Large intestine (tissue), 3 donors: ENCODE data around the gene FRRS1. TPM values are rescaled to one million over a fixed set of nuclear protein-coding genes. Genes with fewer than 3 reads are reported as not detected.

Experiments
- DNase-seq, 2 donors: peaks; one replicate each; pipeline versions ENCODE4 v3.0.0 to v3.0.0-alpha.2; 2013
- H3K27ac ChIP-seq: one replicate; pipeline ENCODE4 v1.5.1; 2013; ENCODE audit warnings: low read length
- H3K27me3 ChIP-seq: 2 replicates; pipeline ENCODE4 v1.6.1; 2013; ENCODE audit warnings: low read length; ENCODE audit not compliant: control insufficient read depth, insufficient read depth
- H3K36me3 ChIP-seq: 2 replicates; pipeline ENCODE4 v1.6.1; 2013; ENCODE audit warnings: low read length; ENCODE audit not compliant: control insufficient read depth, insufficient read depth
- H3K4me1 ChIP-seq: one replicate; pipeline ENCODE4 v1.6.1; 2013; ENCODE audit warnings: low read length; ENCODE audit not compliant: control insufficient read depth, insufficient read depth
- H3K4me3 ChIP-seq: one replicate; pipeline ENCODE4 v1.5.1; 2013; ENCODE audit warnings: low read length
- H3K9me3 ChIP-seq: one replicate; pipeline ENCODE4 v1.6.1; 2013; ENCODE audit warnings: mild to moderate bottlenecking, low read depth, low read length, moderate library complexity; ENCODE audit not compliant: control insufficient read depth
- WGBS: methylation state at CpG from one replicate; pipeline ENCODE4 v1.1.5; 2013; ENCODE audit warnings: low lambda C conversion rate; ENCODE audit not compliant: insufficient coverage; 5-methylcytosine and 5-hydroxymethylcytosine counted together
- polyA plus RNA-seq: library from polyadenylated mRNA; unstranded; fragments of 120-200 nt; gene quantifications from one replicate; pipeline ENCODE4 v1.2.1, GENCODE V29; 2013

The FRRS1 gene
- polyA plus RNA-seq, 1 donor, result 6.2 TPM

GRCh38 chr1:99707535-99708142 lies 58.8 kb downstream of the FRRS1 start:
- peak; percentile 16 to 35 for DNase-seq
- 0% methylated on average over 1 of the region's 4 CpGs for WGBS
- Histone ChIP-seq H3K4me3 (no peak overlapping the region), H3K27me3 (no peaks in the 10 kb centered on the region), H3K27ac (no peak overlapping the region), H3K4me1 (no peaks in the 10 kb centered on the region), H3K9me3 (no peaks in the 10 kb centered on the region), H3K36me3 (peaks cover 5% of the 10 kb centered on the region)

DNA sequence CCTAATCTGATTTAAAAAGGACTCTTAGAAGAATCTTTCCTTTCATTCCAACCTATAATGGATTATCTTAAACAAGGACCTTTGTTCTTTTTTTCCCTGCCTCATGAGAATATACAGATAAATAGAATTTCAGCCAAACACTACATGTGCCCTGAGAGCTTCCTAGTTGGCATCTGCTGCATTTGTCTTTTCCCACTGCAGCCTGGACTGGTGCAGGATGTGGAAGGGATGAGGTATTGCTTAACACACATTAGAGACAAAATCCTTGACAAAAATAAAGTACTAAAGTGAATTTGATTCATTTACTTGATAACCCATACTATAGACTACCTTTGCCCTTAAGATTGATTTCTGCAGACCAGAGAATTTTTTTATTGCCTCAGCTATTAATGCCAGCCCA lies 61.0 kb downstream of the FRRS1 start:
- Histone ChIP-seq H3K9me3 (no peaks in the 10 kb centered on the region), H3K27me3 (no peaks in the 10 kb centered on the region), H3K4me1 (no peaks in the 10 kb centered on the region), H3K36me3 (peaks cover 4% of the 10 kb centered on the region), H3K4me3 (no peak overlapping the region), H3K27ac (no peak overlapping the region)
- DNase-seq, result no peak

GRCh38 chr1:99704356-99704816 lies 62.0 kb downstream of the FRRS1 start:
- H3K27me3 ChIP-seq, result no peaks in the 10 kb centered on the region
- no peaks in the 10 kb centered on the region for H3K9me3 ChIP-seq
- 72% methylated on average over 4 of the region's 17 CpGs for WGBS
- no peaks in the 10 kb centered on the region for H3K36me3 ChIP-seq
- H3K4me1 ChIP-seq, result no peaks in the 10 kb centered on the region
- DNase-seq, result no peak
- H3K27ac ChIP-seq, result no peak overlapping the region
- H3K4me3 ChIP-seq, result no peak overlapping the region

GRCh38 chr1:99702221-99702620 lies 64.2 kb downstream of the FRRS1 start:
- Histone ChIP-seq H3K4me1 (no peaks in the 10 kb centered on the region), H3K27me3 (no peaks in the 10 kb centered on the region), H3K27ac (no peak overlapping the region), H3K9me3 (no peaks in the 10 kb centered on the region), H3K36me3 (no peaks in the 10 kb centered on the region), H3K4me3 (no peak overlapping the region)
- DNase-seq, result no peak

DNA sequence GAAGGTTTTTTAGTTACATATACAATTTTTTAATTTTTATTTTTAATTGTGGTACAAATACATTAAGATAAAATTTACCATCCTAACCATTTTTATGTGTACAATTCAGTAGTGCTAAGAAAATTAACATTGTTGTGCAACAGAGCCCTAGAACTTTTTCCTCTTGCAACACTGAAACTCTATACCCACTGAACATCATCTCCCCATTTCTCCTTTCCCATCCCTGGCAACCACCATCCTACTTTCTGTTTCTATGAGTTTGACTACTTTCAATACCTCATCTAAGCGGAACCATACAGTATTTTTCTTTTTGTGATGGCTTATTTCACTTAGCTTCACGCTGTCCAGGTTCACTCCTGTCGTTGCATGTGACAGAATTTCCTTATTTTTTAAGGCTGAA lies 66.4 kb downstream of the FRRS1 start:
- no peak for DNase-seq
- H3K27ac ChIP-seq, result no peak overlapping the region
- no peaks in the 10 kb centered on the region for H3K4me1 ChIP-seq
- H3K9me3 ChIP-seq, result no peaks in the 10 kb centered on the region
- 94% methylated on average over 3 of the region's 3 CpGs for WGBS
- no peak overlapping the region for H3K4me3 ChIP-seq
- no peaks in the 10 kb centered on the region for H3K27me3 ChIP-seq
- no peaks in the 10 kb centered on the region for H3K36me3 ChIP-seq

- no CpG with 5 or more reads among the region's 1 CpG for WGBS
- no peaks in the 10 kb centered on the region for H3K27me3 ChIP-seq
- no peak for DNase-seq
- H3K4me3 ChIP-seq, result no peak overlapping the region
- no peak overlapping the region for H3K27ac ChIP-seq
- H3K36me3 ChIP-seq, result no peaks in the 10 kb centered on the region
- no peaks in the 10 kb centered on the region for H3K4me1 ChIP-seq
- H3K9me3 ChIP-seq, result no peaks in the 10 kb centered on the region
Observed at GRCh38 chr1:99697580-99697979, 68.9 kb downstream of the FRRS1 start.

DNA sequence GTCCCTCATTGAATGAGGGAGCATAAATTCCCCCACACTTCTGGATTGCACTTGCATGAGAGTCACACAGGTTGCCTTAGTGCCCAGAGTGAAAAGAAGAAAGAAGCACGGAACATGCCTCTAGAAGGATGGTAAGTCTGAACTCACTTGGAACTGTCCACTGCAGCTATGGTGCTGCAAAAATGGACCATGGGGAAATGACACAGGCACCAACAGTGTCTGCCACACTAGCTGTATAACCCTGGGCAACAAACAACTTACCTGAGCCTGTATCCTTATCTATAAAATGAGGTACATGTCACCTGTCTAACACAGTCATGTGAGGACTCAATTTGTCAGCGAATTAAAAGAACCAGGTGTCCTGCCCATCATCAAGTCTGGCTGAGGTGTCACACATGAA lies 69.8 kb downstream of the FRRS1 start:
- no peaks in the 10 kb centered on the region for H3K4me1 ChIP-seq
- no CpG with 5 or more reads among the region's 2 CpGs for WGBS
- no peak for DNase-seq

DNA sequence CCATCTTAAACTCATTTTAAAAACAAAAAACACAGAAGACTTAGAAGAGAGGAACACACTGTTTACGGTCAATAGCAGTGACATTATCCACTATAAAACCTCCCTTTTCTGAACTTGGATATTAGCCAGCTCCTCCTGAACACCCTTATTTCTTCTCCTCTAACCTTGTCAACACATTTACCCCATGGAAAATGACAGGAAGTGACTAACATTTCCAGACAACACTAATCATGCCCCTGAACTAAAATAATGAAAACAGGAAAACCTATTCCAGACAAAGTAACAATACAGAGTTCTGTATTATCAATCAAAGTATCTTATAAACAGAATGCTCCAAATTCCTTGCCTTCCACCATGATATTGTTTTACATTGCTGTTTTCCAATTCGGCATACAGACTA lies 75.3 kb downstream of the FRRS1 start:
- Histone ChIP-seq H3K27ac (no peak overlapping the region), H3K4me3 (no peak overlapping the region), H3K9me3 (no peaks in the 10 kb centered on the region), H3K4me1 (no peaks in the 10 kb centered on the region), H3K27me3 (peaks cover 2% of the 10 kb centered on the region), H3K36me3 (no peaks in the 10 kb centered on the region)
- DNase-seq, result no peak
- WGBS, result 83% methylated on average over 1 of the region's 2 CpGs

More for the DNA sequence above, 69.8 kb downstream of the FRRS1 start:
- Histone ChIP-seq H3K27ac (no peak overlapping the region), H3K27me3 (peaks cover 2% of the 10 kb centered on the region), H3K9me3 (no peaks in the 10 kb centered on the region), H3K36me3 (no peaks in the 10 kb centered on the region), H3K4me3 (no peak overlapping the region)

- Histone ChIP-seq H3K36me3 (no peaks in the 10 kb centered on the region), H3K27me3 (no peaks in the 10 kb centered on the region), H3K4me3 (no peak overlapping the region), H3K9me3 (no peaks in the 10 kb centered on the region), H3K4me1 (no peaks in the 10 kb centered on the region), H3K27ac (no peak overlapping the region)
- WGBS, result no CpG with 5 or more reads among the region's 6 CpGs
- peak; percentile 38 to 52 for DNase-seq
Observed at GRCh38 chr1:99685516-99686180, 80.8 kb downstream of the FRRS1 start.

DNA sequence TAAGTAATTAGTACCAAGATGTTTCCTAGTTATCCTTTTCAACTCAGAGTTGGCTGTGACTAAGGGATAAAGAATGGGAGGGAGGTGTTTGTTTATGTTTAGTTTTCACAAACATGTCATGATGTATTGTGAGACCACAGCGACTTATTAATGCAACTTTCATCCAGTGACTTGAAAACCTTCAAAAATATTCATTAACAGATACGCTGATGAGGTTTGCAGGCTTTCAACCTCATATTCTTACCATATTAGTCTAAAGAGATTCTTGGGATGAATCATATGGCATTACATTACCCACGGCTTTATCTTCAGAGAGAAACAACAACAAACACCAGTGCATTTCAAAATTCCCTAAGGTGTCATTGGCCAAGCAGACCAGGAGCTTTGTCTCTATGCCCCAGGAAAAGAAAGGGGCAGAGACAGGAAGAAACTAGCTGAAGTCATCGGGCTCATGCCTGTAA lies 84.1 kb downstream of the FRRS1 start:
- H3K36me3 ChIP-seq, result no peaks in the 10 kb centered on the region
- no peak overlapping the region for H3K4me3 ChIP-seq
- DNase-seq, result no peak
- H3K9me3 ChIP-seq, result no peaks in the 10 kb centered on the region
- no peak overlapping the region for H3K27ac ChIP-seq
- WGBS, result no CpG with 5 or more reads among the region's 4 CpGs
- H3K4me1 ChIP-seq, result no peaks in the 10 kb centered on the region
- H3K27me3 ChIP-seq, result no peaks in the 10 kb centered on the region

DNA sequence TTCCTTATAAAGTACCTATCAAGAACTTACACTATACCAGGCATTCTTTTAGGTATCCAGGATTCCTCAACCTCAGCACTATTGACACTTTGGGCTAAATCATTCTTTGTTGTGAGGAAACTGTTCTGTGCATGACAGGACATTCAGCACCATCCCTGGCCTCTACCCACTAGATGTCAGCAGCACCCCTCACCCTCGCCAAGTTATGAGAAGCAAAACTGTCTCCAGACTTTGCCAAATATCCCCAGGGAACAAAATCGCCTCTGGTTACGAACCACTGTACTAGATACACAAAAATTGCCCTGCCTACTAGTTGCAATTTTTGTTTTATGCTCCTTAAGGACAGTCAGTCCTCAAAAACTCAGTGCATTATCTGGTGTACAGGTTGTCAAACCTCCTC lies 84.9 kb downstream of the FRRS1 start:
- no CpG with 5 or more reads among the region's 3 CpGs for WGBS

More for the DNA sequence above, 84.9 kb downstream of the FRRS1 start:
- DNase-seq, result no peak
- Histone ChIP-seq H3K4me3 (no peak overlapping the region), H3K4me1 (no peaks in the 10 kb centered on the region), H3K27ac (no peak overlapping the region), H3K9me3 (no peaks in the 10 kb centered on the region), H3K36me3 (no peaks in the 10 kb centered on the region), H3K27me3 (no peaks in the 10 kb centered on the region)
